ENCODE data around the gene VPS52. TPM values are rescaled to one million over a fixed set of nuclear protein-coding genes. Genes with fewer than 3 reads are reported as not detected.

VPS52 gene
- total RNA-seq, 1 donor from 2014 or later, result 30.6 TPM

- H3K4me2 ChIP-seq (ENCODE audit: low read length), result peak overlapping the region; percentile 99
- H2AFZ ChIP-seq (ENCODE audit: low read depth, low read length), result peak overlapping the region; percentile 83
- H3K9ac ChIP-seq (ENCODE audit: low read length), result peak overlapping the region; percentile 88
- DNase-seq (ENCODE audit: low read depth) (peak; percentile 76), FAIRE-seq (peak; percentile 34)
- H3K4me3 Mint-ChIP-seq (ENCODE audit: unreplicated experiment), result peak overlapping the region; percentile 84
- H3K79me2 ChIP-seq (ENCODE audit: insufficient read depth, low read length), result no peaks in the 10 kb centered on the region
- H3K27ac ChIP-seq (ENCODE audit: low read depth, low read length), result peak overlapping the region; percentile 83
- no peak for TF ChIP-seq EZH2 (IDR thresholded peaks at IDR 0.05; ENCODE audit: insufficient read depth, low read length)
- H3K27me3 Mint-ChIP-seq (ENCODE audit: low read depth, unreplicated experiment), result peaks cover 3% of the 10 kb centered on the region
- H3K4me1 Mint-ChIP-seq (ENCODE audit: low read depth, unreplicated experiment), result peaks cover 26% of the 10 kb centered on the region
- peaks cover 8% of the 10 kb centered on the region for H3K36me3 Mint-ChIP-seq (ENCODE audit: low read depth, unreplicated experiment)
- peaks cover 4% of the 10 kb centered on the region for H3K9me3 Mint-ChIP-seq (ENCODE audit: unreplicated experiment)
- H3K27ac Mint-ChIP-seq (ENCODE audit: unreplicated experiment), result peak overlapping the region; percentile 89
- peaks cover 3% of the 10 kb centered on the region for H4K20me1 ChIP-seq (ENCODE audit: insufficient read depth, low read length)
- peak overlapping the region; percentile 64 for H3K4me3 ChIP-seq (ENCODE audit: insufficient read depth, low read depth, low read length)
- no peaks in the 10 kb centered on the region for H3K27me3 ChIP-seq (ENCODE audit: insufficient read depth, low read length)
- H3K9me3 ChIP-seq (ENCODE audit: insufficient read depth, low read depth, low read length), result no peaks in the 10 kb centered on the region
- peaks cover 31% of the 10 kb centered on the region for H3K4me1 ChIP-seq (ENCODE audit: insufficient read depth, low read length)
- H3K36me3 ChIP-seq (ENCODE audit: insufficient read depth, low read length), result peaks cover 6% of the 10 kb centered on the region
These were observed 21.7 kb downstream of the VPS52 start for GRCh38 chr6:33249732-33250630.

DNA sequence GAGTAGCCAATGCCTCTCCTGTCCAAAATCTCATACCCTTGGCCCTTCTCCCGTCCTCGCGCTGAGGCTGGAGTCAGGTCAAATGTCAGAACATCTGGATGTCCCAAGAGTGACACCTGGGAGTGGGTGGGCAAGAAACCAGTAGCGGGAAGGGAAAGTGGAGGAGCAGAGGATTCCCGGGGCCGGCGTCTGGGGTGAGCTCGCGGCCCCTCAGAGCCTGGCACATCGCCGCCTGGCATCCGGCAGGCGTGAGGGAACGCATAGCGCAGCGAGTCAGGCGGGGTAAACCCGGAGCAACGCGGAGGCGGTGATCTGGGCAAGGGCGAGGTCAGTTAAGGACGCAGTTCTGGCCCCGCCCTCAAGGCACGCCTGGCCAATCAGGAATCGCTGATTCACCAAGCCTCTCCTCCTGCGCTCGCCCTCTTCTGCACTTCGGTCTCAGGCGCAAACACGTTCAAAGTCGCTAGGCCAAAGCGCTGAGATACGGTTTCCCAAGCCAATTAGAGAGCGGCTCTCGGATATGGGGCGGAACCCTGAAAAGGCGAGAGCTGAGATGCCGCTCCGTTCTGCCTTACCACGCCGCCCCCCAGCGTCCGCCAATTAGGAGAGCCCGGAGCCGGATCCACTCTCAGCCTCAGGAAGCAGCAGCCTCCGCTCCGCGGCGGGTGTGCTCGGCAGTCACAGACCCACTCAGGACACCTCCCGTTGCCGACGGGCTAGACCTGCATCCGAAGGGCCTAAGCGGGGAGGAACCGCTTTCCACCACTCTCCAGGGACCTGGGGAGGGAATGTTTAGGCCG lies 22.5 kb downstream of the VPS52 start:
- H3K27me3 Mint-ChIP-seq (ENCODE audit: low read depth, unreplicated experiment), result peaks cover 3% of the 10 kb centered on the region
- Histone ChIP-seq H3K36me3 (ENCODE audit: insufficient read depth, low read length) (peaks cover 6% of the 10 kb centered on the region), H3K9ac (ENCODE audit: low read length) (peak overlapping the region; percentile 88), H3K4me1 (ENCODE audit: insufficient read depth, low read length) (peaks cover 31% of the 10 kb centered on the region), H2AFZ (ENCODE audit: low read depth, low read length) (peak overlapping the region; percentile 83), H3K4me3 (ENCODE audit: insufficient read depth, low read depth, low read length) (peak overlapping the region; percentile 68), H4K20me1 (ENCODE audit: insufficient read depth, low read length) (peaks cover 3% of the 10 kb centered on the region), H3K27ac (ENCODE audit: low read depth, low read length) (peak overlapping the region; percentile 83), H3K27me3 (ENCODE audit: insufficient read depth, low read length) (no peaks in the 10 kb centered on the region), H3K79me2 (ENCODE audit: insufficient read depth, low read length) (no peaks in the 10 kb centered on the region), H3K4me2 (ENCODE audit: low read length) (peak overlapping the region; percentile 99), H3K9me3 (ENCODE audit: insufficient read depth, low read depth, low read length) (no peaks in the 10 kb centered on the region)
- peaks cover 26% of the 10 kb centered on the region for H3K4me1 Mint-ChIP-seq (ENCODE audit: low read depth, unreplicated experiment)
- peaks cover 8% of the 10 kb centered on the region for H3K36me3 Mint-ChIP-seq (ENCODE audit: low read depth, unreplicated experiment)
- FAIRE-seq, result peak; percentile 49
- H3K9me3 Mint-ChIP-seq (ENCODE audit: unreplicated experiment), result peaks cover 4% of the 10 kb centered on the region
- peak overlapping the region; percentile 84 for H3K4me3 Mint-ChIP-seq (ENCODE audit: unreplicated experiment)
- TF ChIP-seq, protein P1, sequence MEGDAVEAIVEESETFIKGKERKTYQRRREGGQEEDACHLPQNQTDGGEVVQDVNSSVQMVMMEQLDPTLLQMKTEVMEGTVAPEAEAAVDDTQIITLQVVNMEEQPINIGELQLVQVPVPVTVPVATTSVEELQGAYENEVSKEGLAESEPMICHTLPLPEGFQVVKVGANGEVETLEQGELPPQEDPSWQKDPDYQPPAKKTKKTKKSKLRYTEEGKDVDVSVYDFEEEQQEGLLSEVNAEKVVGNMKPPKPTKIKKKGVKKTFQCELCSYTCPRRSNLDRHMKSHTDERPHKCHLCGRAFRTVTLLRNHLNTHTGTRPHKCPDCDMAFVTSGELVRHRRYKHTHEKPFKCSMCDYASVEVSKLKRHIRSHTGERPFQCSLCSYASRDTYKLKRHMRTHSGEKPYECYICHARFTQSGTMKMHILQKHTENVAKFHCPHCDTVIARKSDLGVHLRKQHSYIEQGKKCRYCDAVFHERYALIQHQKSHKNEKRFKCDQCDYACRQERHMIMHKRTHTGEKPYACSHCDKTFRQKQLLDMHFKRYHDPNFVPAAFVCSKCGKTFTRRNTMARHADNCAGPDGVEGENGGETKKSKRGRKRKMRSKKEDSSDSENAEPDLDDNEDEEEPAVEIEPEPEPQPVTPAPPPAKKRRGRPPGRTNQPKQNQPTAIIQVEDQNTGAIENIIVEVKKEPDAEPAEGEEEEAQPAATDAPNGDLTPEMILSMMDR (IDR thresholded peaks at IDR 0.05; ENCODE audit: insufficient read depth, low read depth, low read length), result no peak
- no peak for TF ChIP-seq EZH2 (IDR thresholded peaks at IDR 0.05; ENCODE audit: insufficient read depth, low read length)
- H3K27ac Mint-ChIP-seq (ENCODE audit: unreplicated experiment), result peak overlapping the region; percentile 89
- DNase-seq (ENCODE audit: low read depth), result peak; percentile 98

DNA sequence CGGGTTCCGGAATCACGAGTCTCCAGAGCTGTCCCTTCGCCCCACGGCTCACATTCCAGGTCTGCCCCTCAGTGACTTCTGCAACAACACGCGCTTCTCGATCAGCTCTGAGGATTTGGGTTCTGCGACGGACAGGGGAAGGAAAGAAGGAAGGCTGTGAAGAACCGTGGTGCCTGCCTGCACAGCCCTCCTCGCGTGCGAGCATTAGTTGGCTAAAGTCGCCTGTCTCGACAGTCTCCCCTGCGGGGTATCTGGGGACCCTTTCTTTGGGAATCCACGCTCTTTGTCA lies 23.1 kb downstream of the VPS52 start:
- Histone ChIP-seq H4K20me1 (ENCODE audit: insufficient read depth, low read length) (peaks cover 3% of the 10 kb centered on the region), H3K27ac (ENCODE audit: low read depth, low read length) (peak overlapping the region; percentile 73), H3K79me2 (ENCODE audit: insufficient read depth, low read length) (no peaks in the 10 kb centered on the region), H2AFZ (ENCODE audit: low read depth, low read length) (peak overlapping the region; percentile 83), H3K36me3 (ENCODE audit: insufficient read depth, low read length) (peaks cover 6% of the 10 kb centered on the region), H3K4me2 (ENCODE audit: low read length) (peak overlapping the region; percentile 99), H3K4me3 (ENCODE audit: insufficient read depth, low read depth, low read length) (peak overlapping the region; percentile 68), H3K9me3 (ENCODE audit: insufficient read depth, low read depth, low read length) (no peaks in the 10 kb centered on the region), H3K27me3 (ENCODE audit: insufficient read depth, low read length) (no peaks in the 10 kb centered on the region), H3K4me1 (ENCODE audit: insufficient read depth, low read length) (peaks cover 31% of the 10 kb centered on the region), H3K9ac (ENCODE audit: low read length) (peak overlapping the region; percentile 87)
- DNase-seq (ENCODE audit: low read depth) (peak; percentile 25), FAIRE-seq (no peak)
- H3K27ac Mint-ChIP-seq (ENCODE audit: unreplicated experiment), result peak overlapping the region; percentile 77
- TF ChIP-seq, protein P1 (IDR thresholded peaks at IDR 0.05; ENCODE audit: insufficient read depth, low read depth, low read length), result peak; percentile 9
- TF ChIP-seq EZH2 (IDR thresholded peaks at IDR 0.05; ENCODE audit: insufficient read depth, low read length), result no peak
- H3K36me3 Mint-ChIP-seq (ENCODE audit: low read depth, unreplicated experiment), result peaks cover 8% of the 10 kb centered on the region
- peaks cover 3% of the 10 kb centered on the region for H3K27me3 Mint-ChIP-seq (ENCODE audit: low read depth, unreplicated experiment)
- peak overlapping the region; percentile 84 for H3K4me3 Mint-ChIP-seq (ENCODE audit: unreplicated experiment)
- peaks cover 26% of the 10 kb centered on the region for H3K4me1 Mint-ChIP-seq (ENCODE audit: low read depth, unreplicated experiment)
- H3K9me3 Mint-ChIP-seq (ENCODE audit: unreplicated experiment), result peaks cover 4% of the 10 kb centered on the region

All from astrocyte (in vitro differentiated cells and primary cell).